Astrocyte of the hippocampus (primary cell): ENCODE data around the gene PMP22.
"Not testable (repeated sequence)": the region's sequence is repeated elsewhere in the genome, so short reads cannot be mapped to it uniquely, and the experiment has no call there.

Source experiments
- DNase-seq: peaks from one replicate; pipeline ENCODE4 v3.0.0; 2011; ENCODE audit warnings: low read depth, low spot score

Gene PMP22

GRCh38 chr17:15255713-15256454, 9.2 kb downstream of the PMP22 start:
- peak; percentile 67 for DNase-seq

- no peak for DNase-seq
Observed at GRCh38 chr17:15250135-15250860, 14.8 kb downstream of the PMP22 start.

- no peak for DNase-seq
Observed at GRCh38 chr17:15249487-15249886, 15.6 kb downstream of the PMP22 start.

- DNase-seq, result peak; percentile 42
Observed at GRCh38 chr17:15247891-15248529, 17.1 kb downstream of the PMP22 start.

GRCh38 chr17:15245054-15245453, 20.1 kb downstream of the PMP22 start:
- DNase-seq, result no peak

- DNase-seq, result no peak
Observed at GRCh38 chr17:15240644-15241043, 24.5 kb downstream of the PMP22 start.

GRCh38 chr17:15239491-15239890, 25.6 kb downstream of the PMP22 start:
- DNase-seq, result no peak

GRCh38 chr17:15238676-15239422, 26.3 kb downstream of the PMP22 start:
- no peak for DNase-seq

- no peak for DNase-seq
Observed at GRCh38 chr17:15238057-15238456, 27.1 kb downstream of the PMP22 start.

- DNase-seq, result no peak
Observed at GRCh38 chr17:15237106-15237425, 28.1 kb downstream of the PMP22 start.

GRCh38 chr17:15236281-15237105, 28.6 kb downstream of the PMP22 start:
- no peak for DNase-seq

GRCh38 chr17:15233971-15234370, 31.2 kb downstream of the PMP22 start:
- no peak for DNase-seq

- no peak for DNase-seq
Observed at GRCh38 chr17:15233022-15233805, 31.9 kb downstream of the PMP22 start.

- no peak for DNase-seq
Observed at GRCh38 chr17:15232517-15232915, 32.6 kb downstream of the PMP22 start.

GRCh38 chr17:15231851-15232516, 33.1 kb downstream of the PMP22 start:
- no peak for DNase-seq

- no peak for DNase-seq
Observed at GRCh38 chr17:15230866-15231265, 34.3 kb downstream of the PMP22 start.

GRCh38 chr17:15221827-15222226, 43.3 kb downstream of the PMP22 start:
- DNase-seq, result not testable (repeated sequence)

- peak; percentile 23 for DNase-seq
Observed at GRCh38 chr17:15220785-15221184, 44.3 kb downstream of the PMP22 start.

GRCh38 chr17:15216481-15216880, 48.6 kb downstream of the PMP22 start:
- no peak for DNase-seq
